ENCODE results near the gene SP140.

- TF ChIP-seq POLR2A (IDR thresholded peaks at IDR 0.05; ENCODE audit: low read length) (no peak), GATA1 (IDR thresholded peaks at IDR 0.05; ENCODE audit: low read depth, low read length) (no peak)
Observed at GRCh38 chr2:230358305-230358704, 132.8 kb downstream of the SP140 start.

All from erythroblast (primary cell).